GM12878 (cell line): ENCODE results near the gene SPARC. TPM values are rescaled to one million over a fixed set of nuclear protein-coding genes. Genes with fewer than 3 reads are reported as not detected.
A peak's percentile ranks its signal among the peaks of the same experiment; 100 is the strongest.

ENCODE experiments used
- ATAC-seq: fragments of 200-7000 bp; cut with Tn5 transposase; 3 replicates; pipeline ENCODE4 v1.9.1; 2020; ENCODE audit warnings: mild to moderate bottlenecking, moderate library complexity
- BruUV-seq: library from RNA; stranded (reverse); fragments of 400-500 nt; replicated peaks from 2 replicates; lab custom pipeline; 2021; lab: Mats Ljungman, UMichigan
- CTCF ChIA-PET: fragments of 300-600 bp; sonication (Branson Sonifier 250); formaldehyde crosslinking; extraction: SDS; loops from one replicate; lab custom pipeline; 2021; ENCODE audit warnings: inconsistent platforms; lab: Yijun Ruan, JAX
- POLR2A ChIA-PET: fragments of 350-600 bp; formaldehyde crosslinking; extraction: SDS; loops from one replicate; lab custom pipeline; 2021; ENCODE audit warnings: inconsistent platforms; lab: Charles Lee
- RAD21 ChIA-PET: fragments of 300-600 bp; sonication (Branson Sonifier 250); formaldehyde crosslinking; loops from one replicate; lab custom pipeline; 2023; ENCODE audit warnings: antibody characterized with exemption; ENCODE audit not compliant: unreplicated experiment; lab: Charles Lee
- SMC1A ChIA-PET: fragments of 300-600 bp; sonication (Branson Sonifier 250); formaldehyde crosslinking; loops from one replicate; lab custom pipeline; 2023; ENCODE audit not compliant: unreplicated experiment, uncharacterized antibody; lab: Charles Lee
- DNase-seq: peaks from one replicate; pipeline ENCODE4 v3.0.0-alpha.2; 2011; ENCODE audit warnings: low read depth, low spot score
- FAIRE-seq: peaks from 3 replicates; lab custom pipeline; 2011; peaks lifted over from hg19 to GRCh38; lab: Jason Lieb, UNC
- H2AFZ ChIP-seq: 2 replicates; pipeline ENCODE4 v1.6.0; 2011; ENCODE audit warnings: low read depth, low read length, control low read depth; ENCODE audit not compliant: control insufficient read depth
- H3K27ac ChIP-seq: 2 replicates; pipeline ENCODE4 v1.5.1; 2011; ENCODE audit warnings: control low read depth; ENCODE audit not compliant: control insufficient read depth, insufficient read depth
- H3K27me3 ChIP-seq, 2 experiments: replicated peaks in 1 of 2; 2 replicates each; pipeline versions ENCODE4 v1.6.0 to v1.6.1; 2011; ENCODE audit warnings: low read length in 1 of 2; ENCODE audit not compliant: control insufficient read depth in 2 of 2, insufficient read depth in 2 of 2
- H3K36me3 ChIP-seq, 2 experiments: 2 replicates each; pipeline ENCODE4 v1.5.1; 2011; ENCODE audit warnings: low read length in 1 of 2; ENCODE audit not compliant: control insufficient read depth in 2 of 2, insufficient read depth in 2 of 2
- H3K4me1 ChIP-seq: 2 replicates; pipeline ENCODE4 v1.6.1; 2011; ENCODE audit warnings: mild to moderate bottlenecking, low read length, moderate library complexity, mixed read lengths; ENCODE audit not compliant: control insufficient read depth, insufficient read depth
- H3K4me2 ChIP-seq: 2 replicates; pipeline ENCODE4 v1.6.0; 2011; ENCODE audit warnings: control low read depth; ENCODE audit not compliant: control insufficient read depth, insufficient read depth
- H3K4me3 ChIP-seq: fragments of 200-600 bp; sonication (generic); 2 replicates; pipeline ENCODE4 v1.5.1; 2016
- H3K79me2 ChIP-seq: 2 replicates; pipeline ENCODE4 v1.6.0; 2011; ENCODE audit warnings: low read length; ENCODE audit not compliant: control insufficient read depth, insufficient read depth
- H3K9ac ChIP-seq: 2 replicates; pipeline ENCODE4 v1.8.0; 2011; ENCODE audit warnings: low read length, control low read depth, mixed read lengths; ENCODE audit not compliant: control insufficient read depth, insufficient read depth
- H3K9me3 ChIP-seq: replicated peaks from 3 replicates; pipeline ENCODE4 v1.5.1; 2011; ENCODE audit warnings: mild to moderate bottlenecking, low read length; ENCODE audit not compliant: control insufficient read depth, insufficient read depth
- H4K20me1 ChIP-seq: 2 replicates; pipeline ENCODE4 v1.6.0; 2011; ENCODE audit not compliant: control insufficient read depth, insufficient read depth
- BACH1 ChIP-seq: fragments of 450-650 bp; IDR thresholded peaks from 2 replicates; pipeline ENCODE4 v1.6.1; 2017; ENCODE audit warnings: mild to moderate bottlenecking, borderline replicate concordance
- CBX5 ChIP-seq: sonication (generic); IDR thresholded peaks from 2 replicates; pipeline ENCODE4 v1.6.1; 2016; ENCODE audit warnings: low read depth, moderate library complexity, mild to moderate bottlenecking, inconsistent platforms
- CHD2 ChIP-seq: IDR thresholded peaks from 2 replicates; pipeline ENCODE4 v1.6.1; 2011; ENCODE audit warnings: low read depth, low read length, improper control_type of control experiment, borderline replicate concordance
- CREB1 ChIP-seq: IDR thresholded peaks from 2 replicates; pipeline ENCODE4 v1.6.1; 2012; ENCODE audit warnings: low read depth, mild to moderate bottlenecking, inconsistent platforms
- CREM ChIP-seq: IDR thresholded peaks from 2 replicates; pipeline ENCODE4 v1.6.1; 2014; ENCODE audit warnings: antibody characterized with exemption, low read depth
- LARP7 ChIP-seq: fragments of 450-650 bp; IDR thresholded peaks from 2 replicates; pipeline ENCODE4 v1.6.1; 2017; ENCODE audit warnings: mild to moderate bottlenecking
- NFYA ChIP-seq: IDR thresholded peaks from 2 replicates; pipeline ENCODE4 v1.6.1; 2011; ENCODE audit warnings: low read depth, mild to moderate bottlenecking, low read length, improper control_type of control experiment, borderline replicate concordance
- RB1 ChIP-seq: fragments of 450-650 bp; formaldehyde crosslinking; IDR thresholded peaks from 2 replicates; pipeline ENCODE4 v1.6.1; 2017; ENCODE audit warnings: mild to moderate bottlenecking, borderline replicate concordance
- WGBS: methylation state at CpG from one replicate; pipeline ENCODE4 v1.1.6; 2016; ENCODE audit warnings: low lambda C conversion rate; ENCODE audit not compliant: insufficient replicate concordance, insufficient coverage; ENCODE audit errors: missing lambda C conversion rate; 5-methylcytosine and 5-hydroxymethylcytosine counted together
- in situ Hi-C: fragments of 300-500 bp; cut with MboI; formaldehyde crosslinking; loops from 9 replicates; pipeline ENCODE4 v1.14.3; 2018; ENCODE audit warnings: mixed read lengths
- intact Hi-C: fragments of 100-400 bp; cut with micrococcal nuclease; formaldehyde crosslinking; loops from one replicate; pipeline ENCODE4 v1.14.2; 2022; ENCODE audit not compliant: unreplicated experiment
- polyA plus RNA-seq, 11 experiments: library from polyadenylated mRNA; depleted of rRNA in 4 of 11; unstranded in 6 of 11; stranded (reverse) in 5 of 11; fragments of >200 nt; fragmentation: Nextera tagmentation in 4 of 11; fragmentation: Illumina TruSeq in 1 of 11; extraction: Ambion mirVana in 4 of 11; extraction: Trizol in 1 of 11; gene quantifications; 1 replicate in 1 of 11; 2 replicates in 10 of 11; pipeline versions ENCODE4 v1.2.1 to v1.2.3, GENCODE V29; 2011 to 2016; ENCODE audit warnings: inconsistent platforms in 2 of 11, missing spikeins in 2 of 11, low read depth in 1 of 11
- total RNA-seq, 4 experiments: library from RNA; depleted of rRNA in 3 of 4; stranded (reverse); fragments of >200 nt in 3 of 4; fragmentation: Illumina TruSeq in 1 of 4; extraction: Trizol in 1 of 4; gene quantifications; 2 replicates each; pipeline versions ENCODE4 v1.2.1 to v1.2.3, GENCODE V29; 2013 to 2021
- TF ChIP-seq, protein P1 (sequence below): fragments of 450-650 bp; formaldehyde crosslinking; IDR thresholded peaks from 2 replicates; pipeline ENCODE4 v1.5.0; 2022; ENCODE audit warnings: mild to moderate bottlenecking, missing genetic modification characterization
- TF ChIP-seq, protein P2 (sequence below): fragments of 450-650 bp; IDR thresholded peaks from 2 replicates; pipeline ENCODE4 v1.6.1; 2017; ENCODE audit warnings: mild to moderate bottlenecking, moderate library complexity
- TF ChIP-seq, protein P3 (sequence below): fragments of 450-650 bp; IDR thresholded peaks from 2 replicates; pipeline ENCODE4 v1.6.1; 2016; ENCODE audit warnings: mild to moderate bottlenecking, moderate library complexity, borderline replicate concordance

Gene SPARC
- total and polyA plus RNA-seq, 10 of the 15 experiments (the other 5 are each of a cell fraction or from before 2014, with no cell fraction given) = 29.6 to 154 (median 57.0) TPM

DNA sequence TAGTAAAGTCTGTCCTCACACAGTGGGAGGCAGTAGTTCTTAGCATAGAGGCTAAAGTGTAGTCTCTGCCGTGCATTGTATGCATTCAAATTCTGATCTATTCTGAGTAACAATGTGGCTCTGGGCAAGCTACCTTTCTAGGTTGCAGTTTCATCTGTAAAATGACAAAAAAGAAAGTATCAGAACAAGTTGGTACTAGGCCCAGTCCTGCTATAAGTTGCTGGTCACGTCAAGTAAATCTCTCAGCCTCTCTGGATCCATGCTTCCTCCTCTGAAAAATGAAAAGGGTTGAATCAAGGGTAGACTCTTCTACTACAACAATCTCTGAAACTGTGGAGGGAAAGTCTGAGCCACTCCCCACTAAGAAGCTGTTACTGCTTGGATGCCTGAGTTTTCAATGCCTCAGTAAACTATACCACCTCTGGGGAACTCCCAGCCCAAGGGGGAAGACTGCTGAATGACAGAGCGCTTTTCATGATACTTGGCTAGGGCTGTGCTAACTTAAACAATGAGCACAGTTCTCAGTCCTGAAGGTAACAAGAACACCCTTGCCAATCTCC is 34.5 kb upstream of the SPARC start:
- H3K9me3 ChIP-seq = no peaks in the 10 kb centered on the region
- peak overlapping the region; percentile 35; the same call in 1 of the 2 replicates for H3K4me3 ChIP-seq
- peak overlapping the region; percentile 29 for H2AFZ ChIP-seq
- peak overlapping the region; percentile 62 for H3K9ac ChIP-seq
- CTCF ChIA-PET = interaction anchor here (0.9 to 13.7 kb wide), 25 partner anchors 9 to 274 kb away, joined by 3 to 294 read pairs (median 8); partner anchors contain the start of genes G3BP1 and SLC36A1
- peak overlapping the region; percentile 88 for H3K4me2 ChIP-seq
- no peaks in the 10 kb centered on the region for H3K79me2 ChIP-seq
- peak overlapping the region; percentile 94 for H3K27ac ChIP-seq
- H3K36me3 ChIP-seq = no peaks in the 10 kb centered on the region
- in situ Hi-C loops = no loop called here
- no peaks in the 10 kb centered on the region for H4K20me1 ChIP-seq
- peak; percentile 95 for DNase-seq
- SMC1A ChIA-PET = interaction anchor here (0.6 to 10.5 kb wide), 23 partner anchors 9 to 498 kb away, joined by 3 to 256 read pairs (median 6); partner anchors contain the start of genes ATOX1, G3BP1 and SLC36A1
- FAIRE-seq = peak; percentile 97
- BruUV-seq = no TSS peak
- intact Hi-C loops = loop anchor here (1.0 to 5.0 kb wide), 4 partner anchors 20 to 62 kb away; partner anchors contain the start of gene G3BP1
- H3K4me1 ChIP-seq = peaks cover 60% of the 10 kb centered on the region
- 0% methylated on average over 3 of the region's 3 CpGs for WGBS
- POLR2A ChIA-PET = interaction anchor here (0.6 to 5.8 kb wide), 13 partner anchors 11 to 579 kb away, joined by 3 to 37 read pairs (median 6); partner anchors contain the start of genes ATOX1 and G3BP1
- H3K27me3 ChIP-seq = no peaks in the 10 kb centered on the region
- RAD21 ChIA-PET = interaction anchor here (0.6 to 9.3 kb wide), 30 partner anchors 9 to 274 kb away, joined by 3 to 125 read pairs (median 8); partner anchors contain the start of genes G3BP1 and SLC36A1
- peak; percentile 91 for ATAC-seq
- TF ChIP-seq, protein P1, sequence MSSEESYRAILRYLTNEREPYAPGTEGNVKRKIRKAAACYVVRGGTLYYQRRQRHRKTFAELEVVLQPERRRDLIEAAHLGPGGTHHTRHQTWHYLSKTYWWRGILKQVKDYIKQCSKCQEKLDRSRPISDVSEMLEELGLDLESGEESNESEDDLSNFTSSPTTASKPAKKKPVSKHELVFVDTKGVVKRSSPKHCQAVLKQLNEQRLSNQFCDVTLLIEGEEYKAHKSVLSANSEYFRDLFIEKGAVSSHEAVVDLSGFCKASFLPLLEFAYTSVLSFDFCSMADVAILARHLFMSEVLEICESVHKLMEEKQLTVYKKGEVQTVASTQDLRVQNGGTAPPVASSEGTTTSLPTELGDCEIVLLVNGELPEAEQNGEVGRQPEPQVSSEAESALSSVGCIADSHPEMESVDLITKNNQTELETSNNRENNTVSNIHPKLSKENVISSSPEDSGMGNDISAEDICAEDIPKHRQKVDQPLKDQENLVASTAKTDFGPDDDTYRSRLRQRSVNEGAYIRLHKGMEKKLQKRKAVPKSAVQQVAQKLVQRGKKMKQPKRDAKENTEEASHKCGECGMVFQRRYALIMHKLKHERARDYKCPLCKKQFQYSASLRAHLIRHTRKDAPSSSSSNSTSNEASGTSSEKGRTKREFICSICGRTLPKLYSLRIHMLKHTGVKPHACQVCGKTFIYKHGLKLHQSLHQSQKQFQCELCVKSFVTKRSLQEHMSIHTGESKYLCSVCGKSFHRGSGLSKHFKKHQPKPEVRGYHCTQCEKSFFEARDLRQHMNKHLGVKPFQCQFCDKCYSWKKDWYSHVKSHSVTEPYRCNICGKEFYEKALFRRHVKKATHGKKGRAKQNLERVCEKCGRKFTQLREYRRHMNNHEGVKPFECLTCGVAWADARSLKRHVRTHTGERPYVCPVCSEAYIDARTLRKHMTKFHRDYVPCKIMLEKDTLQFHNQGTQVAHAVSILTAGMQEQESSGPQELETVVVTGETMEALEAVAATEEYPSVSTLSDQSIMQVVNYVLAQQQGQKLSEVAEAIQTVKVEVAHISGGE (CRISPR knock-in tag) = no peak
- TF ChIP-seq BACH1 (no peak; the same call in 1 of the 2 replicates), CHD2 (no peak), LARP7 (no peak), CREB1 (0 out of 2 replicates have a peak, but pooled peaks have one; percentile 35), CREM (peak; percentile 9; the same call in 1 of the 2 replicates), NFYA (no peak), CBX5 (peak; percentile 67; the same call in 1 of the 2 replicates), RB1 (no peak)
- TF ChIP-seq, protein P2, sequence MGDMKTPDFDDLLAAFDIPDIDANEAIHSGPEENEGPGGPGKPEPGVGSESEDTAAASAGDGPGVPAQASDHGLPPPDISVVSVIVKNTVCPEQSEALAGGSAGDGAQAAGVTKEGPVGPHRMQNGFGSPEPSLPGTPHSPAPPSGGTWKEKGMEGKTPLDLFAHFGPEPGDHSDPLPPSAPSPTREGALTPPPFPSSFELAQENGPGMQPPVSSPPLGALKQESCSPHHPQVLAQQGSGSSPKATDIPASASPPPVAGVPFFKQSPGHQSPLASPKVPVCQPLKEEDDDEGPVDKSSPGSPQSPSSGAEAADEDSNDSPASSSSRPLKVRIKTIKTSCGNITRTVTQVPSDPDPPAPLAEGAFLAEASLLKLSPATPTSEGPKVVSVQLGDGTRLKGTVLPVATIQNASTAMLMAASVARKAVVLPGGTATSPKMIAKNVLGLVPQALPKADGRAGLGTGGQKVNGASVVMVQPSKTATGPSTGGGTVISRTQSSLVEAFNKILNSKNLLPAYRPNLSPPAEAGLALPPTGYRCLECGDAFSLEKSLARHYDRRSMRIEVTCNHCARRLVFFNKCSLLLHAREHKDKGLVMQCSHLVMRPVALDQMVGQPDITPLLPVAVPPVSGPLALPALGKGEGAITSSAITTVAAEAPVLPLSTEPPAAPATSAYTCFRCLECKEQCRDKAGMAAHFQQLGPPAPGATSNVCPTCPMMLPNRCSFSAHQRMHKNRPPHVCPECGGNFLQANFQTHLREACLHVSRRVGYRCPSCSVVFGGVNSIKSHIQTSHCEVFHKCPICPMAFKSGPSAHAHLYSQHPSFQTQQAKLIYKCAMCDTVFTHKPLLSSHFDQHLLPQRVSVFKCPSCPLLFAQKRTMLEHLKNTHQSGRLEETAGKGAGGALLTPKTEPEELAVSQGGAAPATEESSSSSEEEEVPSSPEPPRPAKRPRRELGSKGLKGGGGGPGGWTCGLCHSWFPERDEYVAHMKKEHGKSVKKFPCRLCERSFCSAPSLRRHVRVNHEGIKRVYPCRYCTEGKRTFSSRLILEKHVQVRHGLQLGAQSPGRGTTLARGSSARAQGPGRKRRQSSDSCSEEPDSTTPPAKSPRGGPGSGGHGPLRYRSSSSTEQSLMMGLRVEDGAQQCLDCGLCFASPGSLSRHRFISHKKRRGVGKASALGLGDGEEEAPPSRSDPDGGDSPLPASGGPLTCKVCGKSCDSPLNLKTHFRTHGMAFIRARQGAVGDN = no peak; the same call in none of the 2 replicates
- TF ChIP-seq, protein P3, sequence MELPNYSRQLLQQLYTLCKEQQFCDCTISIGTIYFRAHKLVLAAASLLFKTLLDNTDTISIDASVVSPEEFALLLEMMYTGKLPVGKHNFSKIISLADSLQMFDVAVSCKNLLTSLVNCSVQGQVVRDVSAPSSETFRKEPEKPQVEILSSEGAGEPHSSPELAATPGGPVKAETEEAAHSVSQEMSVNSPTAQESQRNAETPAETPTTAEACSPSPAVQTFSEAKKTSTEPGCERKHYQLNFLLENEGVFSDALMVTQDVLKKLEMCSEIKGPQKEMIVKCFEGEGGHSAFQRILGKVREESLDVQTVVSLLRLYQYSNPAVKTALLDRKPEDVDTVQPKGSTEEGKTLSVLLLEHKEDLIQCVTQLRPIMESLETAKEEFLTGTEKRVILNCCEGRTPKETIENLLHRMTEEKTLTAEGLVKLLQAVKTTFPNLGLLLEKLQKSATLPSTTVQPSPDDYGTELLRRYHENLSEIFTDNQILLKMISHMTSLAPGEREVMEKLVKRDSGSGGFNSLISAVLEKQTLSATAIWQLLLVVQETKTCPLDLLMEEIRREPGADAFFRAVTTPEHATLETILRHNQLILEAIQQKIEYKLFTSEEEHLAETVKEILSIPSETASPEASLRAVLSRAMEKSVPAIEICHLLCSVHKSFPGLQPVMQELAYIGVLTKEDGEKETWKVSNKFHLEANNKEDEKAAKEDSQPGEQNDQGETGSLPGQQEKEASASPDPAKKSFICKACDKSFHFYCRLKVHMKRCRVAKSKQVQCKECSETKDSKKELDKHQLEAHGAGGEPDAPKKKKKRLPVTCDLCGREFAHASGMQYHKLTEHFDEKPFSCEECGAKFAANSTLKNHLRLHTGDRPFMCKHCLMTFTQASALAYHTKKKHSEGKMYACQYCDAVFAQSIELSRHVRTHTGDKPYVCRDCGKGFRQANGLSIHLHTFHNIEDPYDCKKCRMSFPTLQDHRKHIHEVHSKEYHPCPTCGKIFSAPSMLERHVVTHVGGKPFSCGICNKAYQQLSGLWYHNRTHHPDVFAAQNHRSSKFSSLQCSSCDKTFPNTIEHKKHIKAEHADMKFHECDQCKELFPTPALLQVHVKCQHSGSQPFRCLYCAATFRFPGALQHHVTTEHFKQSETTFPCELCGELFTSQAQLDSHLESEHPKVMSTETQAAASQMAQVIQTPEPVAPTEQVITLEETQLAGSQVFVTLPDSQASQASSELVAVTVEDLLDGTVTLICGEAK = no peak
